EH (cell line): ENCODE data around the gene GAL3ST3.
"Not testable (repeated sequence)": the region's sequence is repeated elsewhere in the genome, so short reads cannot be mapped to it uniquely, and the experiment has no call there.

ENCODE experiments used
- DNase-seq: peaks from one replicate; pipeline ENCODE4 v3.0.0-alpha.2; 2015; ENCODE audit warnings: low read depth

Gene GAL3ST3

DNA sequence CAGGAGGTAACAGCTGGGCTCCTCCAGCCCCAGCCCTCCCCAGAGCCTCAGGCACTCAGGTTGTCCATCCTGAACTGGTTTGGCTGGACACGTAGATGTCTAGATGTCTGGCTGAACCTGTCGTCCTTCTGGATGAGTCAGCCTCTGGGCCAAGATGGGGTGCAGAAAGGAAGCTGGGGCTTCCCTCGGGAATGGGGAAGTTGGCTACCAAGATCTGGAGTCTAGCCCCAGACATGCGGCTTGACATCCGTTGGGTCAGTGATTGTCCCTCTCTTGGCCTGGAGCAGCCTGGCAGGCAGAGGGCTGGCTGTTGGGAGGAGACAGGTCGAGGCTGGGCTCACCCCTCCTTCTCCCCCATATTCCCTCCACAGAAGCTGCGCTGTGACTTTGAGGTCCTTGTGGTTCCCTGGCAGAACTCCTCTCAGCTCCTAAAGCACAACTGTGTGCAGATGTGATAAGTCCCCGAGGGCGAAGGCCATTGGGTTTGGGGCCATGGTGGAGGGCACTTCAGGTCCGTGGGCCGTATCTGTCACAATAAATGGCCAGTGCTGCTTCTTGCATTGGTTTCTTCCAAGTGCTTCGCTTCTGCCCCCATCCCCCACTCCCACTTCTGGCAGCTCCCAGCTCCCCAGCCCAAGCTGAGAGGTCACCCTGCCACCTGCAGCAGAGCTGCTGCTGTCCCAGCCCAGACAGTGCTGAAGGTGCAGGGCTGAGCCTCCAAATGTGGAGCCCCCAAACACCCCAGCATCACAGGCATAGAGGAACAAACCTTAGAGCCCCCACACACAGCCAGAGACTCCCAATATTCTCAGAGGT is 35.8 kb downstream of the GAL3ST3 start:
- DNase-seq: no peak

DNA sequence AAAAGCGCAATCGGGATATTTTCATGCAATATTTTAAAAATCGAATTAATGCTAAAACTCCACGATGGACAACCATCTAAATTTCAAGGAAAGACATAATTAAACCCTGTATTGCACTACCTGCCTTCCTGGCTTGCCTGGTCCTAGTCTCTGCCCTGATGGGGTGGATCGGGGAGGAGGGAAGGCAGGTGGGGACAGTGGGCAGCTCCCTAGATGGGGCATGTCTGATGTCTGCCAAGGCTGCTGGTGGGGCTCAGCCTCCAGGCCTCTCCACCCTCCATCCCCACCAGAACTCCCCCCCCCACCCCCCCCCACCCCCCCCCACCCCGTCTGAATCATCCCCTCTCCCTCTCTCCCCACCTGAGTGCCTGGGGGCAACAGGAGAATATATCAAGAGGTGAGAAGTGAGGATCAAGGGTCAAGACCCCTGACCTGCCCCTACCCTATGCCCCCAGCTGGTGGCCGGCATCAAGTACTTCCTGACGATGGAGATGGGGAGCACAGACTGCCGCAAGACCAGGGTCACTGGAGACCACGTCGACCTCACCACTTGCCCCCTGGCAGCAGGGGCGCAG is 36.5 kb downstream of the GAL3ST3 start:
- no peak for DNase-seq

DNA sequence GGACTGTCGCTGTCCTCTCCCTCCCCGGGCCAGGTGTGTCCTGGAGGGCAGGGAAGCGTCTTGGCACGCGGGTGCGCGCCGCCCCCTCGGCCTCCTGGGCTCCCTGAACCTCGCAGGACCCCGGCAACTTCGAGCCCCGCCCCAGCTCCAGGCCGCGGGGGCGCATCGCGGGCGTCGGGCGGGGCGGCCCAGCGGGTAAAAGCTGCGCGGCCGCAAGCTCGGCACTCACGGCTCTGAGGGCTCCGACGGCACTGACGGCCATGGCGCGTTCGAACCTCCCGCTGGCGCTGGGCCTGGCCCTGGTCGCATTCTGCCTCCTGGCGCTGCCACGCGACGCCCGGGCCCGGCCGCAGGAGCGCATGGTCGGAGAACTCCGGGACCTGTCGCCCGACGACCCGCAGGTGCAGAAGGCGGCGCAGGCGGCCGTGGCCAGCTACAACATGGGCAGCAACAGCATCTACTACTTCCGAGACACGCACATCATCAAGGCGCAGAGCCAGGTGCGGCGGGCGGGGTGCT is 37.1 kb downstream of the GAL3ST3 start, which contains the start of gene CST6:
Gene CST6, plus strand, starts transcription at position 224 of the 519 bp plus-strand sequence. Its CDS starts 37 bp downstream, at position 261.
- DNase-seq: no peak

DNA sequence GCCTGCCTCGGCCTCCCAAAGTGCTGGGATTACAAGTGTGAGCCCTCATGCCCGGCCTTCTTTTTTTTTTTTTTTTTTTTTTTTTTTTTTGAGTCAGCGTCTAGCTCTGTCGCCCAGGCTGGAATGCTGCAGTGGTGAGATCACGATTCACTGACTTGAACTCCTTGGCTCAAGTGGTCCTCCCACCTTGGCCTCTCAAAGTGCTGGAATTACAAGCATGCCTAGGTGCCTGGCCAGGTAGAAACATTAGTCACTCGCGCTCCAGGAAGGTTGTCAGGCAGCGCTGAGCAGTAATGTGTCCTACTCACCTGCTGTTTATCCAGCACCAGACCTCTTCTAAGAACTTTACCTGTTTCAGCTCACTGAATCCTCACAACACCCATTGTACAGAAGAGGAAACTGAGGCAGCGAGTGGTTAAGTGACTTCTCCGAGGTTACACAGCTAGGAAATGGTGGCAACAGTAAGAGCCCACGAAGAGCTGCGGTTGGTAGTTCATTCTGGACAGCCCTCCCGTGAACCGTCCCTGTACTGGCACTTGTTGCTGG is 37.6 kb downstream of the GAL3ST3 start:
- peak; percentile 78 for DNase-seq

DNA sequence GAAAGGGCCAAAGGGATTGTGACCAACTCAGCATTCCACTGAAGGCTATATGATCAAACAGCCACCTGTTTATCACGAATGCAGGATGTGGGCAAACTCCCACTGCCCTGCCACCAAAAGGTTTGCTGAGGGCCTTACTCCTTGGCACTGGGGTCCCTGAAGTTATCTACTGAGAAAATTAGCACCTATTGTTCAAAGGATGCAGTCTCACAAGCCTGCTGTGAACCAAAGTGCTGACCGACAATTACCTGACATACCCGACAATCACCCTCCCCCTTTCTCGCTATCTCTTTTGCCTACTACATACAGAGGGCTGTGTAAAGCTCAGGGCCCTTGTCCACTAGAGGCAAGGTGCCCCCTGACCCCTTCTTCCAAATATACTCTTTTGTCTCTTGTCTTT is 38.9 kb downstream of the GAL3ST3 start:
- DNase-seq: not testable (repeated sequence)

DNA sequence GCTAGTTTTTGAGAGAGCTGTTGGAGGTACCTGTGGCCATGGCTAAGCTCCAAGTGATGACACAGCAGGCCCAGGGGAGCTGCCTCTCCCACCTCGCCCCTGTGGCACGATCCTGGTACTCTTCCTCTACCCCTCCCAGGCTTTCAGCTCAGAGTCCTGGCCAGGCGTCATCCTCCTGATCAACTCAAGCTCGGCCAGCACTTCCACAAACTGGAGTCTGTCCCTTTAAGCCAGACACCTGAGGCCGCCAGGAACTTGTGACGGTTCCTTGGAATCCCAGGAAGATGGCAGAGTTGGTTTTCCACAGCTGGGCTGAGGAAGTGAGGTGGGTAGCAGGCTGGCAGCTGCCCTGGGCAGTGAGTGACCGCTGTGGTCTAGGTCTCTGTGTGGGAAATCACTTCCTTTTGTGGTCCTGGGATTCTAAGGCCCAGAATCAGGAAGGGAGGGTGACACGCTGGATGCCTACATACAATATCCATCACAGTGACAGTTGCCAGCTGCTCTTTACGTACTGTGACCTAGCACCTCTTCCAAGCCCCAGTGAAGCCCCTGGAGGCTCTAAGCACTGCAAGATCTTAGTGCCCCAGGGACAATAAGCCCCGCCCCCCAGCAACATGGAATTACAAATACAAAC is 40.4 kb downstream of the GAL3ST3 start:
- DNase-seq: no peak

DNA sequence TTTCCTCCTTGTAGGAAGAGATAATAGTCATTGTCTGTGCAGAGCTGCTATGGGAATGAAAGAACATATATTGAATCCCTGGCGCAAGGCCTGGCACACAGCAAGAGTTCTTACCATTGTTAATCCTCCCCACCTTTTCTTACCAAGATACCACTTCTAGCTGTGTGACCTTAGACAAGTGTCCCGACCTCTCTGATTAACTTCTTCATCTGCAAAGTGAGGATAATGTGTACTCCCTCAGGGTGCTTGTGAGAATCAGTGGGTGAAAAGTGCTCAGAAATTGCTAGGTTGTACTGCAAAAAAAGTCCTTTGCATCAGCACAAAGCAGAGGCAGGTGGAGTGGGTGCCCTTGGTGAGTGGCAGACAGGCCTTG is 40.9 kb downstream of the GAL3ST3 start:
- DNase-seq: no peak

DNA sequence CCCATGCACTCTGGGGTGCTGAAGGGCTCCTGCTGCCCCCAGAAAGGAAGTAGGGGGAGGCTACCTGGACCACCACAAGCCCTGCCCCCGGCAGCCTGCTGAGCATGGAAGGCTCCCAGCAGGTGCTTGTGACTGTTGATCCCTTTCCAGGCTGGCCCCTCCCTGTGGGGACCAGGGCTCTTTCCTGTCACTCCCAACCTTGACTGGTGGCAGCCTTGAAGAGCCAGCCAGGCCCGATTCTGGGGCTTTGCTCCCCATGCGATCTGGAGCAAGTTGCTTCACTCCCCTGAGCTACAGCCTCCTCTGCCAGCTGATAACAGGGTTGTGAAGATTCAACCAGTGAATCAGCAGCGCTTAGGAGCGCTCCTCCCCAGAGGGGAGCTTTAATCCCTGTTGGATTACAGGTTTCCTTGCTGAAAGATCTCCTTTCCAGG is 41.7 kb downstream of the GAL3ST3 start:
- DNase-seq: no peak

DNA sequence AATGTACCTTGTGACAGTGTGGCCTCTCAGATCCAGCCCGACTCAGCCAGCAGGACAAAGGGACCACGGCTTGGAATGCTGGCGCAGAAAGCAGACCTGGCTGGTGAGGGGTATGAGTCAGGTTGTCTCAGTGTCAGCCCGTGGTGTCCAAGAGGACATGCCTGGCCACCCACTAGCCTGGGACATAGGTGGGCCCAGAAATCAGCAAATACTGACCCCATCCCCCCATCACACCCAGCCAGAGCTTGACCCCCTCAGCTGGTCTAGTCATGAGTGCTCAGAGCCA is 42.1 kb downstream of the GAL3ST3 start:
- DNase-seq: no peak

DNA sequence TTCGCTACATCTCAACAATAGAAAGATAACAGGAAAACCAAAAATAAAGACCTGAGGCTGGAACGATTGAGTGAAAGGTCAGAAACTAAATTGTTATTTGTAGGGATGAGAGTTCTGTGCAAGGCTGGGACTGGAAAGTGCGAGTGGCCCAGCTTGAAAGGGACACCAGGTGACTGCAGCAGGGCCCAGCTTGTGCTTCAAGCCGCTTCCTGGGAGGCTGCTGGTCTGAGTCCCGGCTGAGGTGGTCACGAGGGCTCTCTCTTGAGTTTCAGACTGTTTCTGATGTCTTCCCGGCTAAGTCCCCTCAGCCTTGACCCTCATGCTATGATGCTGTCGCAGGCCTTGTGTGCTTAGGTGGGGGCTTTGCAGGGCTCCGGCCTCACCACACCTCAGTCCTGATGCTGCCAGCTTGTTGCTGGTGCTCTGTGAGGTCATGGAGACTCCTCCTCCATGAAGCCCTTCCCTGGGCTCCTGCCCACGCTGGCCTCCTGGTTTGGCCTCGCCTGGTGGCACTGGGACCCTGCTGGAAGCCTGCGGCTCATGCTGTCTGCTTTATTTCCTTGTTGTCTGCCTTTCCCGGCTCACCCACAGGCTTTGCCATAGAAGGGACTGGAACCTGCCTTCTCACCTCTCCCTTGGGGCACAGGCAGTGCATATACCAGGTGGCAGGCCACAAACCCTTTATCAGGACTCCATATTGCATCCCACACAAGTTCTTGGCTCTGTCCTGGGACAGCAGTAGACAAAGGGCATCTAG is 42.6 kb downstream of the GAL3ST3 start:
- no peak for DNase-seq

DNA sequence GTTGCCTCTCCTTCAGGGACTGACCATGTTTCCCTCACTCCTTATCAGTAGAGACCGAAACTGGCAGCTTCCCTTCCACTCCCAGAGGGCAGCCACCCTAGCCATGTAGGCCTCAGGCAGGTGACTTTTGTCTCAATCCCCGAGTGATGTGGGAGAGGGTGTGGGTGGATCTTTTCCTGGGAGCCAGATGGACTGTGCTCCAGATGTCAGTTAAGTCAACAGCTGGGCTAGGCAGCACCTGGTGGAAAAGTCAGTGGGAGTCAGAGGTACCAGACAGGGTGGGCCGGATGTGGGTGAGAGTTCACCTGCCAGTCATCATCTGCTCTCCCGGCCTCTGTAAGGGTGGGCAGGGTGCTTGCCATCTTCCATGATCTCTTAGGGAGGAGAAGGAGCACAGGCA is 44.8 kb downstream of the GAL3ST3 start:
- DNase-seq: no peak

DNA sequence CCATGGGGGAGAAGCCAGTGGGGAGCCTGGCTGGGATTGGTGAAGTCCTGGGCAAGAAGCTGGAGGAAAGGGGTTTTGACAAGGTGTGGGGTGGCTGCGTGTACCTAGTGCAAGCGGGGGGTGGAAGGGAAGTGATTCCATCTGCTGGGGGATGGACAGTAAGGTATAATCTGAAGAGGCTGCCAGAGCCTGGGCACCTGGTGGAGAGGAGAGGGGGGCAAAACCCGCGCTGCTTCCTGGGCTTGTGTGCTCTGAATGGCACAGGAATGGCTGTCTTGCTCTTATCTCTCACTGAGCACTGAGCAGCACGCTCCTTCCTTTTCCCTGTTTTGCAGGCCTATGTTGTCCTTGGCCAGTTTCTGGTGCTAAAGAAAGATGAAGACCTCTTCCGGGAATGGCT is 45.7 kb downstream of the GAL3ST3 start:
- no peak for DNase-seq

DNA sequence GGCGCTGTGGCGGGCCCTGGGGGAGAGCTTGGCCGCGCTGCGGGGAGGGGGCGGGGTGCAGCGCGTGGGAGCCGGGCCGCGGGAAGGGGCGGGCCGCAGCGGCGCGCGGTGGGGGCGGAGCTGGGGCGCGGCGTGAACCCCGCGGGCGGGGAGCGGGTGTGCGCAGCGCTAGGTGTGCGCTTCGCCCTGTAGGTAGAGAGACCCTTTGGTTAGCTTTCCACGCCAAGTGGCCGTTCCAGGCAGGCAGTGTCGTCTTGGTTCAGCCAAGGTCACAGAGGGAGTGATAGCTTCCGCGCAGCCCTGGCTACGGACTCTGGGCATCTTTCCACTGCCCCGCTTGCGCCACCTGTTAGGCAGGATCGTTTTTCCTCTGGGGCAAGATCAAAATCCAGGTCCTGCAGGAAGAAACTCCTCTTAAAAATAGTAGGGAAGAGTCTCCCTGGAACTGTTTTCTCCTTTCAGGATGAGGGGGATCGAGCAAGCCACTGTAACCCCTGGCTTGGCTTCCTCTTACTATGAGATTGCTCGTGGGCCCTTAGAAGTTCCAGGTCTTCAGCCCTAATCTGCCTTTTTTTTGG is 46.2 kb downstream of the GAL3ST3 start:
- DNase-seq: peak; percentile 49

DNA sequence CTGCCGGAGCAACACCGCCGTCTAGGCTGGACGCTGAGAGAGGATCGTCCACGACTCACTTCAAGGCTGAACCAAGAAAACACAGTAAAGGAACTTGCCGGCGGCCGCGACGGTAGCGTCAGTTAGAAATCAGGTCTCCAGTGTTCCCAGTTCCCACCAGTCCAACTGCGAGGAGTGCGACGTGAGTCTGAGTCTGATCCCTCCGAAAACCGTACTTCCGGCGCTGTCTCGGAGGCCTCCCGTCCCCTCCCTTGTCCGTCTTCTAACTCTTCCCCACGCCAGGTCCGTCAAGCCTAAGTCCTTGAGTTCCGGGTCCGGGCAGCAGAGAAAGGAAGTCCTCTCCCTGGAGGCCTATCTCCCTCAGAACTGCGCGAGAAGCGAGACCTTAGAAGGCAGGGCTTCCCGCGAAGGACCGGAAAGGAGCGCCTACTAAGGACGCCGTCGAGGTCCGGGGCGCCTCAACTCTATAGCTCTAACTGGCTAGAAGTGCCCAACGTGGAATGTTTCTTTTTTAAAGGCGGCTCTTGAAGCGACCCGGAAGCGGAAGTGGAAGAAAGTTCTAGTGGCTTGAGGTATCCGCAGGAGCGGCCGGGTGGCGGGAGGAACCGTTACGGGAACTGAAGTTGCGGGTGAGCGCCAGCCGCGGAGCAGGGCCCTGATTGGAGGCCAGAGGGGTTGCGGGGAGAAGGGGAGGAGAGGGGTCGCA is 46.9 kb downstream of the GAL3ST3 start, which contains the start of the genes BANF1 and EIF1AD:
Gene BANF1, plus strand, starts transcription at position 562 of the 706 bp plus-strand sequence. CDS start 748 bp downstream, outside the sequence.
Gene EIF1AD, minus strand, starts transcription at position 216 of the 706 bp plus-strand sequence. CDS start 1,768 bp downstream, outside the sequence.
- DNase-seq: peak; percentile 98

DNA sequence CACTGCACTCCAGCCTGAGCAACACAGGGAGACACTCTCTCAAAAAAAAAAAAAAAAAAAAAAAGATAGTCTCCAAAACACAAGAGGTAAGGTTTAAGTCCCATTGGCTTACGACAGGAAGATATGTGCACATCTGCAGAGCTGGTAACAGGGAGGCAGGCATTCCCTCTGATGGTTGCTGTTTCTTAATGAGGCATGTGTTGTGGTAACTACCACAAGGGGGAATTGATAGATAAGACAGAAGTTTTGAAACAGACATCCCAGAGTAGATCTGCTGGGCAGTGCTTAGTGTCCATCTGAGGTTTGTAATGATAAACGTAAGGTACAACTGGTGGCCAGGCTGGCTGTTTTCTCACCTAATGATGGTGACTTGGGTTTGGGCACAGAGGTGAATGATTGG is 51.7 kb downstream of the GAL3ST3 start:
- DNase-seq: no peak

DNA sequence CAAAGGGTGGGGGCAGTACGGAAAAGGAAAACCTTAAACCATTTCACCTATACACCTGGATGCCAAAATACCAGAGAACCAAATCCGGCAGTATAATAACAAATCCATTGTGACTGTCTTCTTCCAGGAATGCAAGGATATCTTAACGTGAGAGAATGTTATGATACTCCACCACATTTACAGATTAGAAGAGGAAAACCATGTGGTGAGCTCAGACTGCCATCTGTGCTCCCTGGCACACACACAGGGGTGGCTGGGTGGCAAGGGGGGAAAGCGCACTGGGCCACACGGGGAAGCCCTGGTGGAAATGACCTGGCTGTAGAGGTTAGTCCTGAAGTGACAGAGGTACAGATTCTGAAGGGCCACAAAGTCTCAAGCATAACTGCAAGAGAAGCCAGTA is 56.9 kb downstream of the GAL3ST3 start:
- no peak for DNase-seq
